HUES64 (cell line): ENCODE measurements around the gene CDK5RAP2.
"Not testable (repeated sequence)": the region's sequence is repeated elsewhere in the genome, so short reads cannot be mapped to it uniquely, and the experiment has no call there.

Experiments used
- H3K27ac ChIP-seq: 2 replicates; pipeline ENCODE4 v1.7.0; 2013; ENCODE audit warnings: low read depth, low read length, inconsistent platforms
- H3K27me3 ChIP-seq: 2 replicates; pipeline ENCODE4 v1.6.1; 2013; ENCODE audit warnings: mild to moderate bottlenecking, low read length; ENCODE audit not compliant: insufficient read depth
- H3K36me3 ChIP-seq: 2 replicates; pipeline ENCODE4 v1.6.1; 2013; ENCODE audit warnings: mild to moderate bottlenecking, low read length; ENCODE audit not compliant: insufficient read depth
- H3K4me1 ChIP-seq: 2 replicates; pipeline ENCODE4 v1.6.1; 2013; ENCODE audit warnings: mild to moderate bottlenecking, low read length, moderate library complexity; ENCODE audit not compliant: insufficient read depth
- H3K4me3 ChIP-seq: 2 replicates; pipeline ENCODE4 v1.5.1; 2013; ENCODE audit warnings: mild to moderate bottlenecking, low read length, moderate library complexity
- H3K9ac ChIP-seq: 2 replicates; pipeline ENCODE4 v1.6.1; 2013; ENCODE audit warnings: mild to moderate bottlenecking, low read depth, low read length
- H3K9me3 ChIP-seq: 2 replicates; pipeline ENCODE4 v1.6.1; 2013; ENCODE audit warnings: low read depth, low read length; ENCODE audit not compliant: insufficient read depth
- WGBS: fragments of 150-250, 120-280 bp; methylation state at CpG from one replicate; pipeline ENCODE4 v1.1.7; 2013; ENCODE audit warnings: missing lambda C conversion rate; 5-methylcytosine and 5-hydroxymethylcytosine counted together

CDK5RAP2 gene

GRCh38 chr9:120539951-120540350, 40.0 kb downstream of the CDK5RAP2 start:
- Histone ChIP-seq H3K4me1 (no peaks in the 10 kb centered on the region), H3K9ac (no peak overlapping the region), H3K27ac (no peak overlapping the region), H3K4me3 (no peak overlapping the region), H3K9me3 (no peaks in the 10 kb centered on the region), H3K27me3 (no peaks in the 10 kb centered on the region), H3K36me3 (peaks cover 90% of the 10 kb centered on the region)
- 97% methylated on average over 9 of the region's 9 CpGs for WGBS

DNA sequence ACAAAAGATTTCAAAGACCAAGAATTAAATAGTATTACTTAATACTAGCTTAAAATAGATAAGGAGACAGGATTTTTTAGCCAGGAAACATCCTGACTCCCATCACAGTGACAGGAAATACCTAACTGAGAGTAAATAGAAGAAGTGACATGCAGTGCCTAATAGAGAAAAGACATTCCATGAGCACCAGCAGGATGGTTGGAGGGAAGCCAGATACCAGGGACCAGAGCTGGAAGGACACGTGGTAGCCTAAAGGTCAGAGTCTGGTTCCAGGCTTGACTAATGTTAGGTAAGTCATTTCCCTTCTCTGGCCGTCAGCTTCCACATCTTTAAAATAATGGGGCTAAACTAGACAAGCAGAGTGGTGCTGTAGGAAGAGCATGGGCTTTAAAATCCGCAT, 41.6 kb downstream of the CDK5RAP2 start:
- Histone ChIP-seq H3K9me3 (no peaks in the 10 kb centered on the region), H3K4me3 (no peak overlapping the region), H3K4me1 (no peaks in the 10 kb centered on the region), H3K9ac (no peak overlapping the region), H3K36me3 (peaks cover 88% of the 10 kb centered on the region), H3K27ac (no peak overlapping the region), H3K27me3 (no peaks in the 10 kb centered on the region)
- WGBS = 98% methylated on average over 3 of the region's 3 CpGs

- WGBS = 94% methylated on average over 5 of the region's 5 CpGs
- no peaks in the 10 kb centered on the region for H3K4me1 ChIP-seq
- H3K36me3 ChIP-seq = peaks cover 82% of the 10 kb centered on the region
- H3K27ac ChIP-seq = no peak overlapping the region
- H3K4me3 ChIP-seq = no peak overlapping the region
- no peaks in the 10 kb centered on the region for H3K9me3 ChIP-seq
- no peak overlapping the region for H3K9ac ChIP-seq
- no peaks in the 10 kb centered on the region for H3K27me3 ChIP-seq
Measured at GRCh38 chr9:120536949-120537640, 42.9 kb downstream of the CDK5RAP2 start.

DNA sequence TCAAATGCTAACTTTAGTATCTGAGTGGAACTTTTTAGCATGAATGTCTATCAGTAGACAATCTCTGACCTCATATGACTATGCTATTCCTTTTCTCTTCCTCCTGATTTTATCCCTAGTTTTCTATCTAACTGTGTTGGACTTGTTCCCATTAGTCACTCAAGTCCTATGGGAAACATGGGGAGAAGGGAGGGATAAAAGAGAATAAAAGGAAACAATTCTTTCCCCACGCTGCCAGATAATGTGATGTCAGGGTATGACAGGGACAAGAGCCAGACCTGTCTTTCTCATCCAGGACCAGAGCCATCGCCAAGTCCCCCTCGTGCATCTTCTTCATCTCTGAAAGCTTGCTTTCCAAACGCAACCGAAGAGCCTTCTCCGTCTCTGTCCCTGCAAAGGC, 43.9 kb downstream of the CDK5RAP2 start:
- peaks cover 76% of the 10 kb centered on the region for H3K36me3 ChIP-seq
- no peaks in the 10 kb centered on the region for H3K4me1 ChIP-seq
- no peak overlapping the region for H3K27ac ChIP-seq
- H3K27me3 ChIP-seq = no peaks in the 10 kb centered on the region
- 94% methylated on average over 6 of the region's 6 CpGs for WGBS
- no peak overlapping the region for H3K9ac ChIP-seq
- H3K4me3 ChIP-seq = no peak overlapping the region
- H3K9me3 ChIP-seq = no peaks in the 10 kb centered on the region

DNA sequence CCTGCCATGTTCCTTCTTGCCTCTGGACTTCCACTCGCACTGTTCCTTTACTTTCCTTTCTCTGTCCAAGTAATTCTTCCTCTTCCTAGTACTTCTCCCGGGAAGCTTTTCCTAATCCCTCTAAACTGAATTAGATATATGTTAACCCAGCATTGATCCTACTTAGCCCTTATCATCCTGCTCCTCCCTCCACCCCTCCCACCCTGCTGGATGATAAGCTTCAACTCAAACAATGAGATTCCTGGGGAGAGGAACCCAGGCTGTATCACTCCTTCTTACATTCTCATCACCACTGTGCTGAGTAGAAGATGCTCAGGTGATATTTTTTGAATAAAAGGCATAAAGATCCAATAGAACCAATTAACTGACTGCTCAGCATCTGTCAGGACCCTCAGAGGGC, 45.7 kb downstream of the CDK5RAP2 start:
- Histone ChIP-seq H3K9me3 (no peaks in the 10 kb centered on the region), H3K36me3 (peaks cover 76% of the 10 kb centered on the region), H3K4me1 (peaks cover 7% of the 10 kb centered on the region), H3K27ac (no peak overlapping the region), H3K9ac (no peak overlapping the region), H3K4me3 (no peak overlapping the region), H3K27me3 (no peaks in the 10 kb centered on the region)
- WGBS = 83% methylated on average over 2 of the region's 2 CpGs

- WGBS = 91% methylated on average over 10 of the region's 10 CpGs
- H3K27me3 ChIP-seq = no peaks in the 10 kb centered on the region
- H3K27ac ChIP-seq = no peak overlapping the region
- peaks cover 19% of the 10 kb centered on the region for H3K4me1 ChIP-seq
- no peak overlapping the region for H3K9ac ChIP-seq
- peaks cover 76% of the 10 kb centered on the region for H3K36me3 ChIP-seq
- H3K9me3 ChIP-seq = no peaks in the 10 kb centered on the region
- H3K4me3 ChIP-seq = no peak overlapping the region
Measured at GRCh38 chr9:120532891-120533290, 47.1 kb downstream of the CDK5RAP2 start.

GRCh38 chr9:120532475-120532874, 47.5 kb downstream of the CDK5RAP2 start:
- Histone ChIP-seq H3K27ac (no peak overlapping the region), H3K36me3 (peaks cover 76% of the 10 kb centered on the region), H3K4me3 (no peak overlapping the region), H3K4me1 (peaks cover 20% of the 10 kb centered on the region), H3K27me3 (no peaks in the 10 kb centered on the region), H3K9ac (no peak overlapping the region), H3K9me3 (no peaks in the 10 kb centered on the region)
- WGBS = 92% methylated on average over 6 of the region's 6 CpGs

- Histone ChIP-seq H3K27me3 (no peaks in the 10 kb centered on the region), H3K4me1 (peaks cover 20% of the 10 kb centered on the region), H3K9me3 (no peaks in the 10 kb centered on the region), H3K4me3 (no peak overlapping the region), H3K27ac (no peak overlapping the region), H3K36me3 (peaks cover 76% of the 10 kb centered on the region), H3K9ac (no peak overlapping the region)
- no CpG with 5 or more reads among the region's 2 CpGs for WGBS
Measured at GRCh38 chr9:120531683-120532300, 48.2 kb downstream of the CDK5RAP2 start.

DNA sequence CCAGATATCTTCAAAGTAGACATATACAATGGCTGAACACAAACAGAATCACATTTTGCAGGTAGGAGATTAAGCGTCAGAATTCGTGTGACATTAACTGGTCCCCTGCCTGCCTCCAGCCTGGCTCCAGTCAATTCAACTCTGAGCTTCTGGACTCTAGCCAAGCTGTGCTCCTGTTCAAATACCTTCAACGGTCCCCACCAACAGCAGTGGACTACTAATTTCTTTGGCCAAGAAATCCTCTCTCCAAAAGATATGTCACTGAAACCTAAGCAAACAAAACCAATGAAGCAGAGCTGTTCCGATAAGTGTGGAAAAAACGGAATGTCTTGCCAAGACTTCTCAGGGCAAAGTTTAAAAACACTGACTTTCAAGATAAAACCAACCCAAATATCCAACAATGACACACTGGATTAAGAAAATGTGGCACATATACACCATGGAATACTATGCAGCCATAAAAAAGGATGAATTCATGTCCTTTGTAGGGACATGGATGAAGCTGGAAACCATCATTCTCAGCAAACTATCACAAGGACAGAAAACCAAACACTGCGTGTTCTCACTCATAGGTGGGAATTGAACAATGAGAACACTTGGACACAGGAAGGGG, 49.6 kb downstream of the CDK5RAP2 start:
- not testable (repeated sequence) for H3K27me3 ChIP-seq, H3K9ac ChIP-seq, H3K9me3 ChIP-seq, H3K4me3 ChIP-seq, H3K27ac ChIP-seq
- Histone ChIP-seq H3K36me3 (peaks cover 76% of the 10 kb centered on the region), H3K4me1 (peaks cover 20% of the 10 kb centered on the region)
- 93% methylated on average over 5 of the region's 6 CpGs for WGBS

DNA sequence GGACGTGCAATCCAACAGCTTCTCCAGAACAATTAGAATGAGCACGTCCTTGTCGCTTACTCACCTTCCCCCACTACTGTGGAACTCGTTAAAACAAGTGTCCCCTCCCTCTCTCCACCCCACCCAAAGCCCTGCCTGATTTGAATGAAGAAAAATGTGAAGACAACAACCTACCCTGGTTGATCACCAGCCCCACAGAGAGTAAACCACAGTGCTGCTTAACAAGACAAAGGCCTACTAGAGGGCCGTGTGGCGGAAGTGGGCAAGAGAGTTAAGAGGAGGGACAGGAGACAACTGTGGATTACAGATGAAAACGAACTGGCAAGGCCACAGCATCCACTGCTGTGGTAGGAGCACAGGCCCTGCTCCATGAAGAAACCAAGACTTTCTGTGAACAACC, 51.1 kb downstream of the CDK5RAP2 start:
- Histone ChIP-seq H3K4me1 (peaks cover 29% of the 10 kb centered on the region), H3K9ac (no peak overlapping the region), H3K27me3 (no peaks in the 10 kb centered on the region), H3K9me3 (no peaks in the 10 kb centered on the region), H3K4me3 (no peak overlapping the region), H3K27ac (peak overlapping the region; percentile 74), H3K36me3 (peaks cover 77% of the 10 kb centered on the region)
- 22% methylated on average over 7 of the region's 7 CpGs for WGBS

GRCh38 chr9:120528327-120528726, 51.6 kb downstream of the CDK5RAP2 start:
- Histone ChIP-seq H3K9me3 (no peaks in the 10 kb centered on the region), H3K27ac (peak overlapping the region; percentile 74; the same call in 1 of the 2 replicates), H3K4me3 (no peak overlapping the region), H3K27me3 (no peaks in the 10 kb centered on the region), H3K36me3 (peaks cover 80% of the 10 kb centered on the region), H3K4me1 (peaks cover 29% of the 10 kb centered on the region), H3K9ac (no peak overlapping the region)
- 60% methylated on average over 1 of the region's 1 CpG for WGBS
